WTC11 (cell line): ENCODE results near the gene TRIM7.

Experiments used
- ELF4 ChIP-seq: sonication (generic); formaldehyde crosslinking; IDR thresholded peaks from 2 replicates; pipeline ENCODE4 v1.8.1; 2022; ENCODE audit warnings: low read depth, mild to moderate bottlenecking, moderate library complexity, missing genetic modification reagents
- MAX ChIP-seq: sonication (generic); formaldehyde crosslinking; IDR thresholded peaks from 2 replicates; pipeline ENCODE4 v1.8.0; 2022; ENCODE audit warnings: mild to moderate bottlenecking, missing genetic modification reagents
- PRDM15 ChIP-seq: sonication (generic); formaldehyde crosslinking; IDR thresholded peaks from 2 replicates; pipeline ENCODE4 v1.8.0; 2022; ENCODE audit warnings: missing genetic modification reagents
- TF ChIP-seq, protein P1 (sequence below): fragments of 200-600 bp; IDR thresholded peaks from 2 replicates; pipeline ENCODE4 v1.8.0; 2022; ENCODE audit warnings: antibody characterized with exemption
- TF ChIP-seq, protein P2 (sequence below): sonication (generic); formaldehyde crosslinking; IDR thresholded peaks from 2 replicates; pipeline ENCODE4 v1.8.1; 2023; ENCODE audit warnings: mild to moderate bottlenecking, missing genetic modification reagents
- TF ChIP-seq, protein P3 (sequence below): sonication (generic); formaldehyde crosslinking; IDR thresholded peaks from 2 replicates; pipeline ENCODE4 v1.8.1; 2022; ENCODE audit warnings: mild to moderate bottlenecking, missing genetic modification reagents, moderate library complexity, borderline replicate concordance

DNA sequence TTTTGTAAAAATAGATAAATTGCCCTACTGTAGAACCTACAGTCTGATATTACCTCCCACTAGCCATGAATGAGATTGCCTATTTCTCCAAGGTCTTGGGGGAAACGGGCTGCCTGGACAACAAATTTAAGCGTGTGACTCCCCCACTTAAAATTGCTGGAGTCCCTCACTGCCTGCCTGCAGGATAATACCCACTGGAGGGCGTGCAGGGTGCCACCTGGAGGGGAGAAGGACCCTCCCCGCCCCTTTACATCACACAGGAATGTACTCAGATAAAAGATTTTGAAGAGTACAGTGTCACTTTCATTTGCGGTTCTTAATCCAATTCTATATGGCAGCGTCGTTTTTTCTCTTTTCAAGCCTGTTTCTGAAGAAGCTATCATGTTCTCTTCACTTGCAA is 6.2 kb upstream of the TRIM7 start:
- TF ChIP-seq, protein P1, sequence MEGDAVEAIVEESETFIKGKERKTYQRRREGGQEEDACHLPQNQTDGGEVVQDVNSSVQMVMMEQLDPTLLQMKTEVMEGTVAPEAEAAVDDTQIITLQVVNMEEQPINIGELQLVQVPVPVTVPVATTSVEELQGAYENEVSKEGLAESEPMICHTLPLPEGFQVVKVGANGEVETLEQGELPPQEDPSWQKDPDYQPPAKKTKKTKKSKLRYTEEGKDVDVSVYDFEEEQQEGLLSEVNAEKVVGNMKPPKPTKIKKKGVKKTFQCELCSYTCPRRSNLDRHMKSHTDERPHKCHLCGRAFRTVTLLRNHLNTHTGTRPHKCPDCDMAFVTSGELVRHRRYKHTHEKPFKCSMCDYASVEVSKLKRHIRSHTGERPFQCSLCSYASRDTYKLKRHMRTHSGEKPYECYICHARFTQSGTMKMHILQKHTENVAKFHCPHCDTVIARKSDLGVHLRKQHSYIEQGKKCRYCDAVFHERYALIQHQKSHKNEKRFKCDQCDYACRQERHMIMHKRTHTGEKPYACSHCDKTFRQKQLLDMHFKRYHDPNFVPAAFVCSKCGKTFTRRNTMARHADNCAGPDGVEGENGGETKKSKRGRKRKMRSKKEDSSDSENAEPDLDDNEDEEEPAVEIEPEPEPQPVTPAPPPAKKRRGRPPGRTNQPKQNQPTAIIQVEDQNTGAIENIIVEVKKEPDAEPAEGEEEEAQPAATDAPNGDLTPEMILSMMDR, result no peak
- TF ChIP-seq MAX (CRISPR knock-in tag) (no peak), PRDM15 (no peak), ELF4 (CRISPR knock-in tag) (no peak)
- TF ChIP-seq, protein P2, sequence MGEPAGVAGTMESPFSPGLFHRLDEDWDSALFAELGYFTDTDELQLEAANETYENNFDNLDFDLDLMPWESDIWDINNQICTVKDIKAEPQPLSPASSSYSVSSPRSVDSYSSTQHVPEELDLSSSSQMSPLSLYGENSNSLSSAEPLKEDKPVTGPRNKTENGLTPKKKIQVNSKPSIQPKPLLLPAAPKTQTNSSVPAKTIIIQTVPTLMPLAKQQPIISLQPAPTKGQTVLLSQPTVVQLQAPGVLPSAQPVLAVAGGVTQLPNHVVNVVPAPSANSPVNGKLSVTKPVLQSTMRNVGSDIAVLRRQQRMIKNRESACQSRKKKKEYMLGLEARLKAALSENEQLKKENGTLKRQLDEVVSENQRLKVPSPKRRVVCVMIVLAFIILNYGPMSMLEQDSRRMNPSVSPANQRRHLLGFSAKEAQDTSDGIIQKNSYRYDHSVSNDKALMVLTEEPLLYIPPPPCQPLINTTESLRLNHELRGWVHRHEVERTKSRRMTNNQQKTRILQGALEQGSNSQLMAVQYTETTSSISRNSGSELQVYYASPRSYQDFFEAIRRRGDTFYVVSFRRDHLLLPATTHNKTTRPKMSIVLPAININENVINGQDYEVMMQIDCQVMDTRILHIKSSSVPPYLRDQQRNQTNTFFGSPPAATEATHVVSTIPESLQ, result no peak
- TF ChIP-seq, protein P3, sequence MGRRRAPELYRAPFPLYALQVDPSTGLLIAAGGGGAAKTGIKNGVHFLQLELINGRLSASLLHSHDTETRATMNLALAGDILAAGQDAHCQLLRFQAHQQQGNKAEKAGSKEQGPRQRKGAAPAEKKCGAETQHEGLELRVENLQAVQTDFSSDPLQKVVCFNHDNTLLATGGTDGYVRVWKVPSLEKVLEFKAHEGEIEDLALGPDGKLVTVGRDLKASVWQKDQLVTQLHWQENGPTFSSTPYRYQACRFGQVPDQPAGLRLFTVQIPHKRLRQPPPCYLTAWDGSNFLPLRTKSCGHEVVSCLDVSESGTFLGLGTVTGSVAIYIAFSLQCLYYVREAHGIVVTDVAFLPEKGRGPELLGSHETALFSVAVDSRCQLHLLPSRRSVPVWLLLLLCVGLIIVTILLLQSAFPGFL, result no peak
